IMR-90 (cell line): ENCODE data around the gene SOBP.

Experiments
- BHLHE40 ChIP-seq: fragments of 150-350 bp; IDR thresholded peaks from 2 replicates; pipeline ENCODE4 v1.6.1; 2016; ENCODE audit warnings: mild to moderate bottlenecking, low read depth, low read length
- CEBPB ChIP-seq: IDR thresholded peaks from 2 replicates; pipeline ENCODE4 v1.6.1; 2012; ENCODE audit warnings: low read depth, low read length, improper control_type of control experiment
- CTCF ChIP-seq: conservative IDR thresholded peaks from 2 replicates; pipeline ENCODE4 v1.5.1; 2012; ENCODE audit warnings: mild to moderate bottlenecking, low read depth, low read length, improper control_type of control experiment
- MXI1 ChIP-seq: IDR thresholded peaks from 2 replicates; pipeline ENCODE4 v1.6.1; 2012; ENCODE audit warnings: low read depth, mild to moderate bottlenecking, low read length, moderate library complexity, borderline replicate concordance
- POLR2A ChIP-seq: IDR thresholded peaks from 2 replicates; pipeline ENCODE4 v1.6.1; 2012; ENCODE audit warnings: mild to moderate bottlenecking, low read depth, low read length
- RAD21 ChIP-seq: IDR thresholded peaks from 2 replicates; pipeline ENCODE4 v1.6.1; 2012; ENCODE audit warnings: low read length, improper control_type of control experiment
- RCOR1 ChIP-seq: IDR thresholded peaks from 2 replicates; pipeline ENCODE4 v1.6.1; 2012; ENCODE audit warnings: mild to moderate bottlenecking, low read length, improper control_type of control experiment; ENCODE audit not compliant: insufficient replicate concordance
- RFX5 ChIP-seq: IDR thresholded peaks from 2 replicates; pipeline ENCODE4 v1.8.0; 2012; ENCODE audit warnings: low read depth, mild to moderate bottlenecking, low read length, moderate library complexity
- SMC3 ChIP-seq: fragments of 150-350 bp; IDR thresholded peaks from 2 replicates; pipeline ENCODE4 v1.6.1; 2016; ENCODE audit warnings: low read depth, mild to moderate bottlenecking, antibody characterized with exemption, low read length, moderate library complexity
- USF2 ChIP-seq: fragments of 150-350 bp; IDR thresholded peaks from 2 replicates; pipeline ENCODE4 v1.6.1; 2017; ENCODE audit warnings: mild to moderate bottlenecking, antibody characterized with exemption, low read length, low read depth

- TF ChIP-seq SMC3 (no peak), CTCF (no peak), USF2 (no peak), MXI1 (no peak), POLR2A (no peak), BHLHE40 (no peak), RAD21 (no peak), RCOR1 (no peak), CEBPB (no peak), RFX5 (no peak)
Observed at GRCh38 chr6:107617341-107617932, 127.5 kb downstream of the SOBP start.
